WTC11 (cell line): Measurements from ENCODE around the gene EIF5B.

Experiments used
- CREM ChIP-seq: sonication (generic); formaldehyde crosslinking; IDR thresholded peaks from 2 replicates; pipeline ENCODE4 v1.8.1; 2022; ENCODE audit warnings: mild to moderate bottlenecking, missing genetic modification reagents, moderate library complexity
- ESRRA ChIP-seq: sonication (generic); formaldehyde crosslinking; IDR thresholded peaks from 2 replicates; pipeline ENCODE4 v1.8.1; 2022; ENCODE audit warnings: mild to moderate bottlenecking, missing genetic modification reagents, borderline replicate concordance
- IRF2 ChIP-seq: sonication (generic); formaldehyde crosslinking; IDR thresholded peaks from 2 replicates; pipeline ENCODE4 v1.8.0; 2022; ENCODE audit warnings: low read depth, missing genetic modification reagents, borderline replicate concordance
- TCF7 ChIP-seq: sonication (generic); formaldehyde crosslinking; IDR thresholded peaks from 2 replicates; pipeline ENCODE4 v1.8.0; 2022; ENCODE audit warnings: mild to moderate bottlenecking, low read depth, missing genetic modification reagents, moderate library complexity
- TF ChIP-seq, protein P1 (sequence below): fragments of 200-600 bp; IDR thresholded peaks from 2 replicates; pipeline ENCODE4 v1.8.0; 2022; ENCODE audit warnings: antibody characterized with exemption
- TF ChIP-seq, protein P2 (sequence below): fragments of 250-450 bp; sonication (Bioruptor Pico); IDR thresholded peaks from 2 replicates; pipeline ENCODE4 v2.1.2; 2022; ENCODE audit warnings: mild to moderate bottlenecking, moderate library complexity
- TF ChIP-seq, protein P3 (sequence below): sonication (generic); formaldehyde crosslinking; IDR thresholded peaks from 2 replicates; pipeline ENCODE4 v1.8.0; 2022; ENCODE audit warnings: missing genetic modification reagents

DNA sequence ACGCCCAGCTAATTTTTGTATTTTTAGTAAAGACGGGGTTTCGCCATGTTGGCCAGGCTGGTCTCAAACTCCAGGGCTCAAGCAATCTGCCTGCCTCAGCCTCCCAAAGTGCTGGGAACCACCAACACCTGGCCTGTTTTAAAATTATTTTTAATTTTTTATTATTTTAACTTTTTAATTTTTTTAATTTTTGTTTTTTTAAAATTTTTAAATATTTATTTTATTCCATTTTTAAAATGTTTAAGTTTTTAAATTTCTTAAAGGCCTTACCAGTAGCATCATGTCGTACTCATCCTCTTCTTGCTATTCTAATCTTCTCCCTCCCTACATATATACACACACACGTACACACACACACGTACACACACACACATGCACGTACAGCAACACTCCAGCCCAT, 37.6 kb upstream of the EIF5B start:
- TF ChIP-seq, protein P1, sequence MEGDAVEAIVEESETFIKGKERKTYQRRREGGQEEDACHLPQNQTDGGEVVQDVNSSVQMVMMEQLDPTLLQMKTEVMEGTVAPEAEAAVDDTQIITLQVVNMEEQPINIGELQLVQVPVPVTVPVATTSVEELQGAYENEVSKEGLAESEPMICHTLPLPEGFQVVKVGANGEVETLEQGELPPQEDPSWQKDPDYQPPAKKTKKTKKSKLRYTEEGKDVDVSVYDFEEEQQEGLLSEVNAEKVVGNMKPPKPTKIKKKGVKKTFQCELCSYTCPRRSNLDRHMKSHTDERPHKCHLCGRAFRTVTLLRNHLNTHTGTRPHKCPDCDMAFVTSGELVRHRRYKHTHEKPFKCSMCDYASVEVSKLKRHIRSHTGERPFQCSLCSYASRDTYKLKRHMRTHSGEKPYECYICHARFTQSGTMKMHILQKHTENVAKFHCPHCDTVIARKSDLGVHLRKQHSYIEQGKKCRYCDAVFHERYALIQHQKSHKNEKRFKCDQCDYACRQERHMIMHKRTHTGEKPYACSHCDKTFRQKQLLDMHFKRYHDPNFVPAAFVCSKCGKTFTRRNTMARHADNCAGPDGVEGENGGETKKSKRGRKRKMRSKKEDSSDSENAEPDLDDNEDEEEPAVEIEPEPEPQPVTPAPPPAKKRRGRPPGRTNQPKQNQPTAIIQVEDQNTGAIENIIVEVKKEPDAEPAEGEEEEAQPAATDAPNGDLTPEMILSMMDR: no peak
- TF ChIP-seq, protein P2, sequence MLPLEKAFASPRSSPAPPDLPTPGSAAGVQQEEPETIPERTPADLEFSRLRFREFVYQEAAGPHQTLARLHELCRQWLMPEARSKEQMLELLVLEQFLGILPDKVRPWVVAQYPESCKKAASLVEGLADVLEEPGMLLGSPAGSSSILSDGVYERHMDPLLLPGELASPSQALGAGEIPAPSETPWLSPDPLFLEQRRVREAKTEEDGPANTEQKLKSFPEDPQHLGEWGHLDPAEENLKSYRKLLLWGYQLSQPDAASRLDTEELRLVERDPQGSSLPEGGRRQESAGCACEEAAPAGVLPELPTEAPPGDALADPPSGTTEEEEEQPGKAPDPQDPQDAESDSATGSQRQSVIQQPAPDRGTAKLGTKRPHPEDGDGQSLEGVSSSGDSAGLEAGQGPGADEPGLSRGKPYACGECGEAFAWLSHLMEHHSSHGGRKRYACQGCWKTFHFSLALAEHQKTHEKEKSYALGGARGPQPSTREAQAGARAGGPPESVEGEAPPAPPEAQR (CRISPR knock-in tag): no peak
- TF ChIP-seq TCF7 (CRISPR knock-in tag): no peak
- no peak for TF ChIP-seq CREM
- no peak for TF ChIP-seq IRF2 (CRISPR knock-in tag)
- TF ChIP-seq, protein P3, sequence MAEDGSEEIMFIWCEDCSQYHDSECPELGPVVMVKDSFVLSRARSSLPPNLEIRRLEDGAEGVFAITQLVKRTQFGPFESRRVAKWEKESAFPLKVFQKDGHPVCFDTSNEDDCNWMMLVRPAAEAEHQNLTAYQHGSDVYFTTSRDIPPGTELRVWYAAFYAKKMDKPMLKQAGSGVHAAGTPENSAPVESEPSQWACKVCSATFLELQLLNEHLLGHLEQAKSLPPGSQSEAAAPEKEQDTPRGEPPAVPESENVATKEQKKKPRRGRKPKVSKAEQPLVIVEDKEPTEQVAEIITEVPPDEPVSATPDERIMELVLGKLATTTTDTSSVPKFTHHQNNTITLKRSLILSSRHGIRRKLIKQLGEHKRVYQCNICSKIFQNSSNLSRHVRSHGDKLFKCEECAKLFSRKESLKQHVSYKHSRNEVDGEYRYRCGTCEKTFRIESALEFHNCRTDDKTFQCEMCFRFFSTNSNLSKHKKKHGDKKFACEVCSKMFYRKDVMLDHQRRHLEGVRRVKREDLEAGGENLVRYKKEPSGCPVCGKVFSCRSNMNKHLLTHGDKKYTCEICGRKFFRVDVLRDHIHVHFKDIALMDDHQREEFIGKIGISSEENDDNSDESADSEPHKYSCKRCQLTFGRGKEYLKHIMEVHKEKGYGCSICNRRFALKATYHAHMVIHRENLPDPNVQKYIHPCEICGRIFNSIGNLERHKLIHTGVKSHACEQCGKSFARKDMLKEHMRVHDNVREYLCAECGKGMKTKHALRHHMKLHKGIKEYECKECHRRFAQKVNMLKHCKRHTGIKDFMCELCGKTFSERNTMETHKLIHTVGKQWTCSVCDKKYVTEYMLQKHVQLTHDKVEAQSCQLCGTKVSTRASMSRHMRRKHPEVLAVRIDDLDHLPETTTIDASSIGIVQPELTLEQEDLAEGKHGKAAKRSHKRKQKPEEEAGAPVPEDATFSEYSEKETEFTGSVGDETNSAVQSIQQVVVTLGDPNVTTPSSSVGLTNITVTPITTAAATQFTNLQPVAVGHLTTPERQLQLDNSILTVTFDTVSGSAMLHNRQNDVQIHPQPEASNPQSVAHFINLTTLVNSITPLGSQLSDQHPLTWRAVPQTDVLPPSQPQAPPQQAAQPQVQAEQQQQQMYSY (CRISPR knock-in tag): no peak
- no peak for TF ChIP-seq ESRRA
